NCI-H2081 (cell line): ENCODE measurements around the gene RPLP2.

Experiments used
- DNase-seq, 2 experiments: peaks; one replicate each; lab custom pipeline; 2025; lab: John Stamatoyannopoulos, UW

RPLP2 gene

DNA sequence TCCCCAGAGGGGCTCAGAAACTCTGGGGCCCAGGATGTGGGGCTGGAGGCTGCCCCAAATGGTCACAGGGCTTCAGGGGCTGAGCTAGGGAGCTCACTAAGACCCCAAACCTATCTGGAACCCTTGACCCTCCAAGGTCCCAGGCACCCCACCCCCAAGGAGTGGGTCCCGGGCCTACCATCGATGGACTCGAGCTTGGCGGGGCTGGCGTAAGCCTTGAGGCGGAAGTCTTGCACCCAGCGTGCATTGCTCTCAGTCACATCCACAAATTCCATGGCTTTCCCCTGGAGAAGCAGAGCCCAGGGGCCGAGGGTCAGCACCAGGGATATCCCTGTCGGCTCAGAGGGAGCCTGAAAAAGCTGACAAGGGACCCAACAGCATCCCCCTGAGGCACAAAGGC, 35.9 kb upstream of the RPLP2 start:
- DNase-seq, result no peak

GRCh38 chr11:774873-775592, 34.7 kb upstream of the RPLP2 start:
- no peak for DNase-seq

GRCh38 chr11:776263-776560, 33.6 kb upstream of the RPLP2 start:
- no peak for DNase-seq

- peak in 1 of 2 experiments; percentile 26 for DNase-seq
These were observed 33.0 kb upstream of the RPLP2 start for GRCh38 chr11:776561-777287.

DNA sequence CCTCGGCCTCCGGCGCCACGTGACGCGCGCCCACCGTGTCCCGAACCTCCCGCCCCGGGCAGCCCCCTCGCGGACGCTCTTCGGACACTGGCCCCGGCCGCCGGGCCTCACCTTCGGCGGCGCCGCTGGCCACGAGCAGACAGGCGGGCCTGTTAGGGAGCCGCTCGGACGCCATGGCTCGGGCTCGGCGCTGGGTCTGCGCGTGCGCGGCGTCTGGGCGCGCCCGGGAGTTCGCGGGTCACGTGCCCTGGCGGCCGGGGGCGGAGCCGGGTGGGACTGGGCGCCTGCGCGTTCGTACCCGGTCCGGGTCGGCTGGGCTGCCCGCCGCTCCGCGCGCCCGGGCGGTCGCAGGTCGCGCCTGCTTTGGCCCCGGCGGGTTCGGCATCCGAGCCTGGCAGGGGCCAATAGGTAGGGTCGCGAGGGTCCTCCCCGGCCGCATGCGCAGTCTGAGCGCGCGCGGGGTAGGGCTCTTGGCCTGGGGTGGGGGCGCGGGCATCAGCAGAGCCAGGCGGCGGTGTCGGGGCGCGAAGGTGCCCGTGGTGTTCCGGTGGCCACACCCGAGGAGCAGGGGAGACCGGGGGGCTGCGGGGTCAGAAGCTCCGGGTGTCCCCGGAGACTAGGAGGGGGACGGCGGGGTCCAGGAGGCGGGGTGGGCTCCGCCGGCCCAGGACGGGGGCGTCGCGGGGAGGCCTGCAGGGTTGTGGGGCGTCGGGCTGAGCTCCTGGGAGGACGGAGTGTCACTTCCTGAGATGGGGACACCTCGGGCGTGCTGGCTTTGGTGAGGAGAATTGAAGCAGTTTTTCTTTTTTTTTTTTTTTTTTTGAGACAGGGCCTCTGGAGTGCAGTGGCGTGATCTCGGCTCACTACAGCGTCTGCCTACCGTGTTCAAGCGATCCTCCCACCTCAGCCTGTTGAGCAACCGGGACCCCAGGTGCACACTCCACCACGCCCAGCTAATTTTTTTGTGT, 32.2 kb upstream of the RPLP2 start, which contains the start of gene GATD1:
Gene GATD1 (minus strand): TSS at position 200 of the 968 bp plus-strand sequence. CDS start 25 bp downstream, at position 175.
- DNase-seq, result peak; percentile 85 to 87

DNA sequence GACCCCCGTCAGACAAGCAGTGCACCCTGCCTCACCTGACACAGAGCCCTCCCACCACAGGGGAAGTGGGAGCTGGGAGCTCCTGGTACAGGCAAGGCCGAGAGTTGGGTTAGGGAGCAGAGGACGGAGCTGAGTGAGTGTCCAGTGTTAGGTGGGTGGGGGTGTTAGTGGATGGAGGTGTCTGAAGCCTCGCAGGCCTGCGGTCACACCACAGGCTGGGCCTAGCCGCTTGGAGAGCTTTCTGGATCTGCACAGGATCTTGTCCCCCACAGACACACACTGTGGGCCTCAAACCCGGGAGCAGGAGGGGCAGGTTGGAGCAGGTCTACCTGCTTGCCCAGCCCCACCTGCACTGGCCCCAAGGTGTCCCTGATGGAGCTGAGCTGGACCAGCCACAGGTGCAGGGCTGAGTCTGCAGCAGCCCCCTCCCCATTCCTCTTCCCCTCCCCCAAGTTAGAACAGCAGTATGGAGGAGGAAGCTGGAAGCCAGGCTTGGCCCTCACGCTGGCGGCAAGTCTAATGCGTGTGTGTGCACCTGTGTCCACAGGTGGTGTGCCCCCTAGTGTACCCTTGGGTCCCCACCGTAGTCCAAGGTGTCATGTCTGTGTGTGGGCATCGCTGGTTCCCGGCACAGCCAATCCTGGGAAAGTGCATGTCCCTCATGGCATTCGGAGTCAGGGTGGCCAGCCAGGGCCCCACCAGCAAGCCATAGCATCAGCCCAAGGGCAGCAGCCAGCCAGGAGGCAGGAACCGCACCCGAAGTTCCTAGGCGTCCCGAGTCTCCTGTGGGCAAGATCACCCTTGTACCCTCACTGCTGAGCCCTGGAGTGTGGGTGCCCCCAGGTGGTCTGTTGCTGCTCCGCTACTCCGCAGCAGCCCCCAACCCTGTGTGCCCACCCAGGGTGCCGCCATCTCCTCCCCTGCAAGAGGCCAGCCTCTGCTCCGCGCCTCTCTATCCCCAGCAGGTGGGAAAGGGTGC, 30.5 kb upstream of the RPLP2 start:
- no peak for DNase-seq

GRCh38 chr11:779955-780532, 29.7 kb upstream of the RPLP2 start:
- no peak for DNase-seq

GRCh38 chr11:782264-783174, 27.2 kb upstream of the RPLP2 start:
- no peak for DNase-seq

- peak; percentile 71 to 78 for DNase-seq
These were observed 26.2 kb upstream of the RPLP2 start for GRCh38 chr11:783581-784015.

DNA sequence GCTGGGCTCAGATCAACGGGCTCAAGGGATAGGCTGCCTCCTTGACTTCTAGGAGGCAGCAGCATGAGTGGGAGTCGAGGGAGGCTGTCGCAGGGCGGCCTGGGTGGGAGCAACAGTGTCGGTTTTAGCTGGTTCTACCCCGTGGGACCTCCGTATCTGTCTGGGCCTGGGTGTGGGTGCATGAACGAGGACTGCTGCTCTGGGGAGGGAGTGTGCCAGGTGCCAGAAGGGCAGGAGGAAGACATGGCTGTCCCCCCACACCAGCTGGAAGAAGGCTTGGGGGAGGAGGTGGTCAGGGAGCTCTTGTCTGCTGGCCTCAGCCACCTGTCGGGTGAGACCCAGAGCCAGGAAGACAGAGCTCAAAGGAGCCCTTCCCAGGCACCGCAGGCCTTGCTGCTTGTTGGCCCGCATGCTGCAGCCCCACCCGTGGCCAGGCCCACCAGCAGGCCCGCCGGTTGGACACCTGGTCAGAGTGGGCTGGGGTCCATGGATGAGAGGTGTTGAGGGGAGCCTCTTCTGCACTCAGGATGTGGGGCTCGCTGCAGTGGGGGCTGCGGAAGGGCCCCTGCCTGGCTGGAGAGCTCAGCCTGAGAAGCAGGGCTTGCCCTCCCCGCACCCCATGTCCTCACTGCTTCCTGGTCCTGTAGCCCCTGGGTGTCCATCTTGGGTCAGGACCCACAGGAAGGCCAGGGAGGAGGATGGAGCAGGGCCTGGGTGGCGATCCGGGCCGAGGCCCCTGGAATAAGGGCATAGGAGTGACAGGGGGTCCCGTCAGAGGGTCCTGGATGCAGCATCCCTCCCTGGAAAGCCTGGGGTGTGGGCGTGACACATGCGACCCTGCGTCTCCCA, 23.3 kb upstream of the RPLP2 start:
- no peak for DNase-seq

DNA sequence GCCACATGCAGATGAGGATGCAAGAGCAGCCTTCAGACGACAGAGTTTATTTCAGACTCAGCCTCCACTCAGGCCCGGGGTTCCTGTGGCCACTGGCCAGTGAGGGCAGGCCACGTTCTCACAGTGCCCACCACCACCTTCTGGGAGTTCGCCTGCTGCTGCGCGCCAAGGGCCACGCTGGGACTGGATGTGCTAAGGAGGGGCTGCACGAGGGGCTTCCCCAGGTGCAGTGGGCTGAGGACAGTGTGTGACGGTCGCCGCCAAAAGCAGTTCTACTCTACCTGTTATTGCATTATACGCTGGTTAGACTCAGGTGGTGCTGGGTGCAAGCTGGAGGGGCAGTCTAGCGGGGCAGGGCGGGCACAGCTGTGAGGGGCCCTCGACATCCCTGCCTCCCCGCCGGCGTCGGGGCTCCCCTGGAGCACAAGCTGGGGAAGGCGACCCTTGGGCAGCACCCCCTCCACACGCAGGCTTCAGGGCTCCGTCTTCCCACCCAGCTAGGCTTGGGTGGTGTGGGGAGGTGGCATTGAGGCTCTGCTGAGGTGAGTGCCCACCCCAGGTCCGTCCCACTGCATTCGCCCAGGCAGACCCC, 22.6 kb upstream of the RPLP2 start:
- no peak for DNase-seq

- no peak for DNase-seq
These were observed 21.6 kb upstream of the RPLP2 start for GRCh38 chr11:788009-788640.

DNA sequence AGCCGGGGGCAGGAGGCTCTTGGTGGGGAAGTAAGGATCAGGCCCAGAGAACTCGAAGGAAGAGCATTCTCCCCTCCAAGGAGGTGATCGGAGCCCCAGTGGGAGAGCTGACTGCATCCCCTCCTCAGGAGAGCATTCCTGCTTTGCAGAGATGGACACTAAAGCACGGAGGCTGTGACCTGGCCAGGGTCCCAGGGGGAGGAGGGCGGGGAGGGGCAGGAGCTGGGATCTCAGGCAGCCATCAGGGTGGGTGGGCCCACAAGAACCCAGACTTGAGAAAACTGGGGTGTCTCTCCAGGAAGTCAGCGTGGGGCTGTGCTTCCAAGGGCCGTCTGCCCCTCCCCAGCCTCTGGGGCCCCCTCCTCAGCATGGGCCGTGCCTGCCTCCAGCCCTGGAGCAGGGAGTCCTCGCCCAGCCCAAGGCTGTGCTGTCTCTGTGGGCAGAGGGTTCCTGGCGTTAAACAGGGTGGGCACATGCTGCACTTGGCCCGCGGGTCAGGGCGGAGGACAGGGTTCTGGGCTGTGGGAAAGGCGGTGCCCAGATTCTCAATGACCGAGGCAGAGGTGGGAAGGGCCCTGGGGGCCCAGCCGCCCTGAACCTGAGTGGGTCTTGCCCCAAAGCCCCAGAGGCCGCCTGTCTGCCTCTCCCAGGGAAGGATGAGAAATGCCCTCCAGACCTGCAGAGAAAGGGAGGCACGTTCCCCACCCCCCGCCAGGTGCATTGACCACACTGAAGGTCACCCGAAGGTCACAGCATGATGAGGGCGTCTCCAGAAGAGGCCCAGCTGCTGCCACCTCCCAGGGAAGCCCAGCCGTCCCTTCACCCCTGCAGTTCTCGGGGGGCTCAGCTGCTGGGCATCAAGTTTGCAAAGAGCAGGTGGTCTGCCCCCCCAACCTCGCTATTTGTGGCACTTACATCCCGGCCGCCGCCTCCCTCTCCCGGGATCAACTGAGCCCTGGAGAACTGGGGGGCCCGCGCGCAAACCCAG, 20.5 kb upstream of the RPLP2 start:
- no peak for DNase-seq

- peak in 1 of 2 experiments; percentile 14 for DNase-seq
These were observed 19.8 kb upstream of the RPLP2 start, which contains the start of gene CEND1 for GRCh38 chr11:789943-790342. Gene CEND1 (minus strand): TSS chr11:790090. CDS start chr11:788576, 1,514 bp downstream.

GRCh38 chr11:790721-791564, 18.8 kb upstream of the RPLP2 start:
- DNase-seq, result no peak
